NCI-H187 treated with DMSO at 0.1 percent for 48 hours (cell line): ENCODE results near the gene MPP7.
"Not testable (repeated sequence)": the region's sequence is repeated elsewhere in the genome, so short reads cannot be mapped to it uniquely, and the experiment has no call there.

Experiments
- DNase-seq: peaks from one replicate; lab custom pipeline; 2025; lab: John Stamatoyannopoulos, UW

MPP7 gene

DNA sequence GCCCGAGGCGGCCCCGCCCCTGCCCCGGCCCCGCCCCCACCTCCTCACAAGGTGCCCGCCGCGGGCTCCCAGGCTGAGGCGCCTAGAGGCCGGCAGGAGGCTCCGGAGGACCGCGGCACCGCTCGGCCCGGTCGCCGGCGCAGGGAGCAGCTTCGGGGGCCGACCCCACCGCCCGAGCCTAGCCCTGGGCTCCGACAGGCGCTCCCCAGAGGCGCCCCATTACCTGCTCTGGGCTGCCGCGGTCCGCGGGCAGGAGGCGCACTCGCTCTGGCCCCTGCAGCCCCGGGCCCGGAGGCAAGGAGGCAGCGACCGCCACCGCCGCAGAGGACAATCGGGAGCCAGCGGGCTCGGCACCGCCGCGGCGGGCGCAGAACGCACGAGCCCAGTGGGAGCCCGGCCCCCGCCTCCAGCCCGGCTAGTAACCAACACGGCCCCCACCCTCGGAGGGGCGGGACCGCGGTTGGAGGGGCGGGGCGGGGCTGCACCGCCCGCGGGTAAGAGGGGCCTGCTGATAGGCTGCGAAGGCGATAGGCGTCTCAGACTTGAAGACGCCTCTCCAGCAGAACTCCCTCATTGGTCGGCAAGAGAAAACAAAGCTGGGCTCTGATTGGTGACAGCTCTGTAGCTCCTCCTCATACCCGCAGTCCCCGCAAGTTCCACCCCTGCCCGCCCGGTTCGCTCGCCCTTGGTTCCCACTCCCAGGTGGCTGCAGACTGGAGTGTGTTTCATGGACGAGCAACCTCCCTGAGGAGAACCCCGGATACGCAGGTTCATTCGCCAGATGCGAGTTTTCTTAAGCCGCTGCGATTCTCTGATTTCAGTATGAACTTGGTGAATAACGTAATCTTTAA is at the start of gene MPP7:
TSS of gene MPP7 (minus strand) at position 427 of the 851 bp plus-strand sequence. CDS start 64,460 bp downstream, outside the sequence.
- peak; percentile 78 for DNase-seq

DNA sequence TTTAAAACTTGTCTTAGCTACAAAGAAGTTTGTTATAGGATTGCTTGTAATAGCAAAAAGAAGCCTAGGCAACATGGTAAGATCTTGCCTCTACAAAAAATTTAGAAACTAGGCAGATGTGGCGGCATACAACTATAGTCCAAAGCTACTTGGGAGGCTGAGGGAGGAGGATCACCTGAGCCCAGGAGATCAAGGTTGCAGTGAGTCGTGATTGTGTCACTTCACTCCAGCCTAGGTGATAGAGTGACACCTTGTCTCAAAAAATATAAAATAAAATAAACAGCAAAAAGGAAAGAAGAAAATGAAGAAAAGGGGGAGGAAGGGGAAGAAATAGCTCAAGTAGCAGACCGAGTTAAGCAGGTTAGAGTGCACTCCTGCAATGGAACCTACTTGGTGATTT is 47.0 kb upstream of the MPP7 start:
- DNase-seq: no peak

- no peak for DNase-seq
Observed at GRCh38 chr10:28343987-28344895, 41.4 kb upstream of the MPP7 start.

DNA sequence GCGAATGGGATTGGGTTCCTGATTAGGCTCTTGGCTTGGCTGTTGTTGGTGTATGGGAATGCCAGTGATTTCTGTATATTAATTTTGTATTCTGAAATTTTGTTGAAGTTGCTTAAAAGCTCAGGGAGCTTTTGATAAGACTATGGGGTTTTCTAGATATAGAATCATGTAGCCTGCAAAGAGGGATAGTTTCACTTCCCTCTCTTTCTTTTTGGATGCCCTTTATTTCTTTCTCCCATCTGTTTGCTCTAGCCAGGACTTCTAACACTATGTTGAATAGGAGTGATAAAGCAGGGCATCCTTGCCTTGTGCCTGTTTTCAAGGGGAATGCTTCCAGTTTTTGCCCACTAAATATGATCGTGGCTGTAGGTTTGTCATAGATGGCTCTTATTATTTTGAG is 40.4 kb upstream of the MPP7 start:
- no peak for DNase-seq

GRCh38 chr10:28341679-28342078 is 38.8 kb upstream of the MPP7 start:
- DNase-seq: not testable (repeated sequence)

GRCh38 chr10:28332726-28333125 is 29.9 kb upstream of the MPP7 start:
- DNase-seq: no peak

GRCh38 chr10:28331841-28332240 is 29.0 kb upstream of the MPP7 start:
- no peak for DNase-seq

GRCh38 chr10:28331066-28331465 is 28.2 kb upstream of the MPP7 start:
- no peak for DNase-seq

DNA sequence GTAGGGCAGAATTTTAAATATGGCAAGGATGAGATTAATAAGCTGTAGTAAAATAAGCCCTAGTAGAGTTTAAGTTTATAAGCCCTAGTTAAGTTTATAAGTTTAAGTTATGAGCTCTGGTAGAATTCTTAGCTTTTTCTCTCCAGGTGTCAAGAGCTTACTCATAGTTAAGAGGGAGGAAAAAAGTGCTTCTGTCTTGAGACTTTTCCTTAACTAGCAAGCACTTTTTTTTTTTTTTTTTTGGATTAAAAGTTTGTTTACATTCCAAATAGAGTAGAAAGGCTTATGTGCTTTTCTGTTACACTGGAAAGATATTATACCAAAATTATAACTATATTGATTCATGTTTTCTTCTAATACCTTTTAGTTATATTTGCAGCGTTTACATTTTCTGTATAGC is 25.5 kb upstream of the MPP7 start:
- no peak for DNase-seq

DNA sequence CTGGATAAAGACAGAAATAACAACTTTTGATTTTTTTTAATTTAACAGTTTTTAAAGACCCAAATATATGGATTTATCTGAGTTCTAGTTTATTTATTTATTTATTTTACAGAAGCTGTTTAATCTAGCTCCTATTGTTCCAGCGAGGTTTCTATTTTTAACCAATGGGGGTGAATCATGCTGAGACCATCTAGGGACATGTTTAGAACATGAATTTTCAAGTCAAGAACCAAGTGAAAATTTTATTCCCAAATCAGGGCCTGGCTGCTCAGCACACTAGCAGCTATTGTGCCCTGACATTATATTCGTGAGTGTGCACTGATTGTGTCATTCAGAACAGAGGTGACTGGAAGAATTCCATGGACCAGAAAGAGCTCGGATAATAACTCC is 24.6 kb upstream of the MPP7 start:
- DNase-seq: no peak

DNA sequence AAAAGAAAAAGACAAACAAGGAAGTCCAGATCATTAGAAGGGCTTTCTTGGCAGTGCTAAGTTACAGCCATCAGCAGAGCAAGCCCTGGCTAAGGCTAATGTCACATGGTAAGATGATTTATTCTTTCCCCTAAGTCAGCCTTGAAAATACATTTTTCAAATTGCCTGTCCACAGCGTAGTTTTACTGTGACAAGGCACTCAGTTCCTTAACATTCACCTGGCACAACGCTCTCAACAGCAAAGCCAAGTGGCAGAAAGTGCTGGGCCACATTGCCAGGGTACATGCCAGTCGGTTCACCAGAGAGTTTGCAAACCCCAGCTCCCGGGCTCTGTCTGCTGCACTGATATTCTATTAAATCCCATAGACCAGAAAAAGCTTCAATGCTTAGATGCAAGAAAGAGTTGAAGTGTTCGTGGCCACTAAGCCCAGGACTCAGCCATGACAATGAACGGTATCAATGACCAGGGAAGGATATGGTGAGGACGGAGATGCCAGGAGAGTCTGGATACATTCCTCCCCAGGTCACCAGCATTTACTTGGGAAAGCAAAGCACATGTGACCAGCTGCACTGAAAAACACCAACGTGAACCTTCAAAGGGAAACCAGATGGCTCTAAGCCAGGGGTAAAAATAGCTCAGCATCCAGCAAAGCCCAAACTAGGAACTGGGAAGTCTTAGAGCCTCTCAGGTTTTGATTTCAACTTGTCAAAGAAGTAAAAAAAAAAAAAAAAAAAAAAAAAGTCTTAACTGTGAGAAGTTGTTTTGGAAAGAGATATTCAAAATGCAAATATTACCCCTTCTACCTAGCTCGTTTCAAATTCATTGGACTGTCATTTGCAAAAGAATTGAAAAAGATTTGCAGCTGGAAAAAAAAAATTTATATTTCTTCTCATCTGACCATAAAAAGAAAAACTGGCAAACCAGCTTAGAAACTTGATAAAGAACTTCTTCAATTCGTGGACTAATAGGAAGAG is 23.9 kb upstream of the MPP7 start:
- DNase-seq: no peak

- no peak for DNase-seq
Observed at GRCh38 chr10:28320799-28321198, 17.9 kb upstream of the MPP7 start.

GRCh38 chr10:28320090-28320489 is 17.2 kb upstream of the MPP7 start:
- no peak for DNase-seq

GRCh38 chr10:28319061-28319460 is 16.2 kb upstream of the MPP7 start:
- not testable (repeated sequence) for DNase-seq

DNA sequence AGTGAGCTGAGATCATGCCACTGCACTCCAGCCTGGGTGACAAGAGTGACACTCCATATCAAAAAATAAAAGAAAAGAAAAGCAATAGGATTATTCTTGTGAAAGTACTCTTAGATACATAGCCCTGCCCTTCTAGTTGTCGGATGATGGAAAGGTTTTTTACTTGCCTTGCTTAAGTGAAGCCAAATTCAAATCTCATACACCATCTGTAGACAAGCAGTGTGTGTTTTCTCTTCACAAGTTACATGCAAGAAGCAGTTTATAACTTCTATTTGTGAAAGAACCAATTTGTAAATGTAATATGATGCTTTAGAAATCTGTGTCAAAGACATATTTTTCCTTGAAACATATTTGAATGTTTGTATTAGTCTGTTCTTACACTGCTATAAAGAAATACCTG is 15.8 kb upstream of the MPP7 start:
- DNase-seq: no peak

DNA sequence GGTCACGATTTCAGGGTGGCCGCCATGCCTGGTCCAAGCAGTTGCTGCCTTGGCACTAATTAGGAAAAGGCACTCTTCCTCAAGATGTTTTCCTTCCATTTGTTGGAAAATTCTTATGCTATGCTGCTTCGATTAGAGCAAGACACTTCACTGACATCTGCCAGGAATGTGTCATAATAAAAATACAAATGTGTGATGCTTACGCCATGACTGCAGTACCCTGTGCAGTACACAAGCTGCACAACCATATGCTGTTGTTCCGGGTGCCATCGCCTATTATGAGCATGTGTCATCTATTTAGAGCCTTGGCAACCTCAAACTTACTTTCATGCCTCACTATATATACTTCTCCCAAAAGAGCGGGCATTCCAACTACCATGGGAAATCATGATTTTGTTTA is 14.9 kb upstream of the MPP7 start:
- no peak for DNase-seq

DNA sequence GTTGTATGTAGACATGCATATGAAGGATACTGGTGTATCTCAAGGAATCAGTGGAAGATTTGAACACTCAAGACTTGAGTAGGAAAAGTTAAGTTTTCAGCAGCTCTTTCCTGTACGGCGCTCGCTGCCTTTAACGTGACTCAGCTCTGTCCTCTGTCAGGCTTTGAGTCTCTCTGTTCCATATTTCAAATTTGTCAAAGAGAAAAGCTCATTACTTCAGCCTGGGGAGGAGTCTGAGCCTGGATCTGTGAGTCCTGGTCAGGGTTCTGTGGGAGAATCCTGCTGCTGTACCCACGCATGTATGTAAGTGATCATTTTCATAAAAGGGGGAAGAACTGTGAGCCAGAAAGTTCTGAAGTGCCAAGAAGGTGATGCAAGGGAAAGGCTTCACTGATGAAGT is 13.8 kb upstream of the MPP7 start:
- no peak for DNase-seq

- no peak for DNase-seq
Observed at GRCh38 chr10:28315140-28315539, 12.3 kb upstream of the MPP7 start.

GRCh38 chr10:28314211-28314610 is 11.3 kb upstream of the MPP7 start:
- no peak for DNase-seq

DNA sequence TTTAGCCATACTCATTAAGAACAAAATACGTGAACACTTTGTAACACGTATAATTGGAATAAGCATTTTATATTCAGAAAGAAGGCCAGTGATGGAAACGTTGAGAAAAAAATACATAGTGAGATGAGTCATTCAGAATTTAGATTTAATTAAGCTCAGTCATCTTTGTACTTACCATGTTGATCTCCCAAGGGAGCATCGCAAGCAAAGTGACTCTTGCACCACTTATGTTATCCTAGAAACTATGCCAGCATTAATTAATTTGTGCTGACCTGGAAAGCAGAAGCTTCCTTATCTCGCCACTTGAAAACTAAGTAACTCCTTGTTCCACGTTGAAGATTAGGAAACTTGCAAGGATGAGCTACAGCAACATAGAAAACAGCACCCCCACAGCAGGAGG is 9.7 kb upstream of the MPP7 start:
- DNase-seq: no peak

- no peak for DNase-seq
Observed at GRCh38 chr10:28311104-28311503, 8.2 kb upstream of the MPP7 start.

DNA sequence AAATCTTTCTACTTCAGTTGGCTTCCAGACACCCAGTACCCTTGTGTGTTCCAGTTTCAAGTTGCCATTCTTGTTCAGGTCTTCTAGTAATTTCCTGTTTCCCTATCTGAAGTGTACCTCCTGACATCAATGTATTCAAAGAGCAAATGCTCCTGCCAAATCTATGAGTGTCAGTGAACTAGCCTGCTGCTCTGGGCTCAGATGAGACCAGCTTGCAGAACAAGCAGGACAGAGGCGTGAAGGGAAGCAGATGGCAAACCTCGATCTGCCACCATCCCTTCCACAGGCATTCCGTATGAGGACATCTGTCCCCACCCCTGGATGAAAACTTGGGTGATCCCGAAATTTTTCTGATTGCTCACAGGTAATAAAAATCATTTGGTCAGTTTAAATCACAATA is 4.4 kb upstream of the MPP7 start:
- no peak for DNase-seq
